AG09319 (cell line): Measurements from ENCODE around the gene TEX44.

Experiments used
- DNase-seq: peaks from one replicate; pipeline ENCODE4 v3.0.0-alpha.2; 2010; ENCODE audit warnings: low read depth; ENCODE audit errors: extremely low read depth
- TF ChIP-seq, protein P1 (sequence below): IDR thresholded peaks from 2 replicates; pipeline ENCODE4 v1.5.1; 2011; ENCODE audit warnings: low read depth, mild to moderate bottlenecking, inconsistent platforms, low read length, moderate library complexity

TEX44 gene

DNA sequence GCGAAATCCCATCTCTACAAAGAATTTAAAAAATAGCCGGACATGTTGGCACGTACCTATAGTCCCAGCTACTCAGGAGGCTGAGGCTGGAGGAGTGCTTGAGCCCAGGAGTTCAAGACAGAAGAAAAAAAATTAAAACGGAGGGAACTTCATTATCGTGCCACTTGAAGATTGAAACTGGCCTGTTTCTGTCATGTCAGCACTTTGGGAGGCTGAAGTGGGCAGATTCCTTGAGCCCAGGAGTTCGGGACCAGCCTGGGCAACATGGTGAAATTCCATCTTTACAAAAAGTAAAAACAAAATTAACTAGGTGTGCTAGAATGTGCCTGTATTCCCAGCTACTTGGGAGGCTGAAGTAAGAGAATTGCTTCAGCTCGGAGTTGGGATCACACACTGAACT is 3.0 kb upstream of the TEX44 start:
- DNase-seq, result no peak
- TF ChIP-seq, protein P1, sequence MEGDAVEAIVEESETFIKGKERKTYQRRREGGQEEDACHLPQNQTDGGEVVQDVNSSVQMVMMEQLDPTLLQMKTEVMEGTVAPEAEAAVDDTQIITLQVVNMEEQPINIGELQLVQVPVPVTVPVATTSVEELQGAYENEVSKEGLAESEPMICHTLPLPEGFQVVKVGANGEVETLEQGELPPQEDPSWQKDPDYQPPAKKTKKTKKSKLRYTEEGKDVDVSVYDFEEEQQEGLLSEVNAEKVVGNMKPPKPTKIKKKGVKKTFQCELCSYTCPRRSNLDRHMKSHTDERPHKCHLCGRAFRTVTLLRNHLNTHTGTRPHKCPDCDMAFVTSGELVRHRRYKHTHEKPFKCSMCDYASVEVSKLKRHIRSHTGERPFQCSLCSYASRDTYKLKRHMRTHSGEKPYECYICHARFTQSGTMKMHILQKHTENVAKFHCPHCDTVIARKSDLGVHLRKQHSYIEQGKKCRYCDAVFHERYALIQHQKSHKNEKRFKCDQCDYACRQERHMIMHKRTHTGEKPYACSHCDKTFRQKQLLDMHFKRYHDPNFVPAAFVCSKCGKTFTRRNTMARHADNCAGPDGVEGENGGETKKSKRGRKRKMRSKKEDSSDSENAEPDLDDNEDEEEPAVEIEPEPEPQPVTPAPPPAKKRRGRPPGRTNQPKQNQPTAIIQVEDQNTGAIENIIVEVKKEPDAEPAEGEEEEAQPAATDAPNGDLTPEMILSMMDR, result no peak

DNA sequence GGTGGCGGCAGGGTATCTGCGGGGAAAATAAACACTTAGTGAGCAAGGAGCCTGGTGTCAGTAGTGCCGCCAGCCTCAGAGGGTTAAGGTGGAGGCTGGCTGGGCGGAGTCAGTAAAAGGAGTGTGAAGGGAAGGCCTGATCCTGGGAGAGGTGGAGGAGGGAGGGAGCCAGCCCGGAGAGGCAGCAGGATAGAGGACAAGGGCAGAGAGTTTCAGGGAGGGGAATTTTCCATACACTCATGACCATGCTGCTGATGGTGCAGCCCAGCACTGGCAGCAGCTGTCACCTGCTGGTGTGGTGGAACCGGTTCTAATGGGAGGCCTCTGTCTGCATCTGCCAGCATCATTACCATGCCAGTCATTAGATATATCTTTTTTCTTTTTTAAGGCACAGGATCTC is 2.0 kb upstream of the TEX44 start:
- DNase-seq, result no peak
- TF ChIP-seq, protein P1, result no peak

DNA sequence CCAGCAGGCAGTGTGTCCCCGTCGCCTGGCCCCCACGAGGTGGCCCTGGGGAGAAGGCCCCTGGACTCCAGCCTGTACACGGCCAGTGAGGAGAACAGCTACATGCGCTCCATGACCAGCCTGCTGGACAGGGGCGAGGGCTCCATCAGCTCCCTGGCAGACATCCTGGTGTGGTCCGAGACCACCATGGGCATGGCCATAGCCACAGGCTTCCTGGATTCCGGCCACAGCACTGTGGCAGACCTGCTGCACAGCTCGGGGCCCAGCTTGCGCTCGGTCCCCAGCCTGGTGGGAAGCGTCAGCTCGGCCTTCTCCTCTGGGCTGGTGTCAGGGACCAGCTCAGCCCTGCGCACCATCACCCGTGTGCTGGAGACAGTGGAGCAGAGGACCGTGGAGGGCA is 1.0 kb downstream of the TEX44 start:
- no peak for DNase-seq
- TF ChIP-seq, protein P1, result no peak

DNA sequence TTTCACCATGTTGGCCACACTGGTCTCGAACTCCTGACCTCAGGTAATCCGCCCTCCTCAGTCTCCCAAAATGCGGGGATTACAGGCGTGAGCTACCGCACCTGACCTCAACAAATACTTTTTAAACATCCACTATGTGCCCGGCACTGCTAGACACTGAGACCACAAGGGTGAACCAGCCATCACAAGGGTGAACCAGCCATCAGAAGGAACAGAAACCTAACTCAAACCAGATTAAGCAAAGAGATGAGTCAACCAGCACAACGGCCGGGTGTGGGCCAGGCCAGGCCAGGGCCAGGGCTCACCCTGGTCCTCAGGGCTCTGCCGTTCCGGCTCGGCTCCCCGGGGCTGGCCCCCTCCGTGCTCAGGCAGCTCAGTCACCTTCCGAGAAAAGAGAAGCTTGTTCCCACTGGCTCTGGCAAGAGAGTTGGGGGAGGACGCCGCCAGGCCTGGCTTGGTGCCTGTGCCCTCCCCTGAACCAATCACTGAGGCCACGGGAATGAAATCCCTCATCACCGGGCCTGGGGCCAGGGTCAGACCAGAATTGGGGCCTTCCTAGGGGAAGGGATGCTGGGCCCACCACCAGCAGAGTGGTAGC is 4.4 kb downstream of the TEX44 start:
- TF ChIP-seq, protein P1, result no peak
- peak; percentile 66 for DNase-seq

DNA sequence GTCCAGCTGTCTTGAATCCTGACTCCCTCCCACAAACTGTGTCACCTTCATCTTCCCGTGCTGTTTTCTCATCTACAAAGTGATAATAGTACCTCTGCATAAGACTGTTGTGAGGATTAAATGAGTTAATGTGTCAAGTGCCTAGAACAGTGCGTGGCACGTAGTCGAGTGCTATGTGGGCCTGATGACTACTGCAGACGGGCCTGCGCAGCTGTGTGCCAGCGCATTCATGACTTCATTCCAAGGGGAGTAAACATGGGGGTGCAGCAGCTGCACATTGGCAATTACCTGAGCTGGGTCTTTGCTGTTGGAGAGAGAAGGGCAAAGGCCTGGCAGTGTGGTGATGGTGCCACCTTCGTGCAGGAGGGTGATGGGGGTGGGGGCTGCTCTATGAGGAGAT is 5.0 kb downstream of the TEX44 start:
- no peak for DNase-seq
- TF ChIP-seq, protein P1, result no peak

DNA sequence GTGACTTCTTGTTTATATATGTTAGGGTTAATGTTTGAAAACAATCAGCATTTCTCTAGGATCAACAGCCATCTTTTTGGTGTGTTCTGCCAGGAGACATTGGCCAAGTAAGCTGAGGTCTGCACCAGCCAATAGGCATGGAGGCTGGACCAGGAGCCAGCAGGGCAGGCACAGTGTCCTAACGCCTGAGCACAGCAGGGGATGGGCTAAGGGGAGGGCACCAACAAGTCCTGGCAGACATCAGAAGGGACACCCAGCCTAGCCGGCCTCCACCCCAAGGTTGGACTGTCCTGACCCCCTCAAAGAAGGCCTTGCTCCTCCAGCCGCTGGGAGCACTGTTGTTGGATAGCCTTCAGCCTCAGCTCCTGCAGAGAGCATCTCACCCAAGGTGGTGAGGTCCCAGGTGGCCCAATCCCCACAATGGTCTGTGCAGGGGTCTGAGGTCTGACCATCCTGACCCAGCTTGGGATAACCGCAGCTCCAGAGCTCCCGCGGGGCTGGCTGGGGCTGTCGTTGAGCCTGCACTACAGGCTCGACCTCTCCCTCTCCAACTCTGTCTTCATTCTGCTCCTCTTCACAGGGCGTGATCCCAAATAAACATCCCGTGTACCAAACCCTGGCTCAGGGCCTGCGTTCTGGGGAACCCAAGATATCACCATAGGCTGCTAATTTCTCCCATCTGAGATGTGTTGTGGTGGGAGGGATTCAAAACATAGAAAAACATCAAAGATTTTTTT is 8.1 kb downstream of the TEX44 start:
- TF ChIP-seq, protein P1, result no peak
- DNase-seq, result no peak

DNA sequence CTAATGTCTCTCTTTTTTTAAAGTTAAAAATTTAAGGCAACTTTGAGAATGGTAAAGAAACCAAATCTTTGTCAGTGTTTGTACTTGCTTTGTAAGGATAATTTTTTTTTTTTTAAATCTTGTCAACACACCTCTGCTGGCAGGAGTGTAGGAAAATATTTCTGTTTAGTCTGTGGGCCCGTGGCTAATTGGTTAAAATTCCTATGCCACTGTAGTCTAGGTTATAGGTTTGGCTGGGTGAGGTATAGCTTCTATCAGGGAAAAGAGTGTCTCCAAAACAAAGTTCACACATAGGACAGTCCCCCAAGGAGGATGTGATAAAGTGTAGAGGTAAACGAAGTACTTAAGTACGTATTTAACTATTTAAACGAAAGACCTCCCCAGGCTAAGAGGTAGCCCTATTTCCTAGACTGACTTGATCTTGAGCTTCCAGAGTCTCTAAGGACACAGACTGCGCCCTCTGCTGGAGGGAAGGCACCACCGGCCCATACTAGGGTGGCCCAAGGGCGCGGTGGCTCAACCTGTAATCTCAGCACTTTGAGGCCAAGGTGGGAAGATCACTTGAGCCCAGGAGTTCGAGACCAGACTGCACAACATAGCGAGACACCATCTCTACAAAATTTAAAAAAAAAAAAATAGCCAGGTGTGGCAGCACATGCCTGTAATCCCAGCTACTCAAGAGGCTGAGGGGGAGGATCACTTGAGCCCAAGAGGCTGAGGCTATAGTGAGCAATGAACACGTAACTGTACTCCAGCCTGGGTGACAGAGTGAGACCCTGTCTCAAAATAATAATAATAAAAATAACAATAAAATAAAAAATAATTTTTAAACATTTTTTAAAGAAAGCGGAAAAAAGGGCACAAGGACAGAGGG is 8.9 kb downstream of the TEX44 start:
- TF ChIP-seq, protein P1, result peak; percentile 86
- no peak for DNase-seq
